Skeletal muscle satellite cell (primary cell): ENCODE results near the gene NACAD.

Experiments used
- H3K27me3 ChIP-seq: 2 replicates; pipeline ENCODE4 v1.7.0; 2013; ENCODE audit warnings: low read length; ENCODE audit not compliant: control insufficient read depth, insufficient read depth
- H3K36me3 ChIP-seq: 2 replicates; pipeline ENCODE4 v1.7.0; 2013; ENCODE audit warnings: mild to moderate bottlenecking, control low read depth, low read length; ENCODE audit not compliant: insufficient read depth
- H3K4me1 ChIP-seq: 2 replicates; pipeline ENCODE4 v1.7.0; 2013; ENCODE audit warnings: low read length; ENCODE audit not compliant: control insufficient read depth, insufficient read depth
- H3K4me2 ChIP-seq: 2 replicates; pipeline ENCODE4 v1.7.0; 2013; ENCODE audit warnings: mild to moderate bottlenecking, low read length
- H3K4me3 ChIP-seq: 2 replicates; pipeline ENCODE4 v1.7.0; 2013; ENCODE audit warnings: low read length
- H3K9ac ChIP-seq: 2 replicates; pipeline ENCODE4 v1.7.0; 2013; ENCODE audit warnings: mild to moderate bottlenecking, low read depth, low read length, moderate library complexity
- H3K9me3 ChIP-seq: replicated peaks from 2 replicates; pipeline ENCODE4 v1.7.0; 2013; ENCODE audit warnings: mild to moderate bottlenecking, control low read depth, low read length

NACAD gene

DNA sequence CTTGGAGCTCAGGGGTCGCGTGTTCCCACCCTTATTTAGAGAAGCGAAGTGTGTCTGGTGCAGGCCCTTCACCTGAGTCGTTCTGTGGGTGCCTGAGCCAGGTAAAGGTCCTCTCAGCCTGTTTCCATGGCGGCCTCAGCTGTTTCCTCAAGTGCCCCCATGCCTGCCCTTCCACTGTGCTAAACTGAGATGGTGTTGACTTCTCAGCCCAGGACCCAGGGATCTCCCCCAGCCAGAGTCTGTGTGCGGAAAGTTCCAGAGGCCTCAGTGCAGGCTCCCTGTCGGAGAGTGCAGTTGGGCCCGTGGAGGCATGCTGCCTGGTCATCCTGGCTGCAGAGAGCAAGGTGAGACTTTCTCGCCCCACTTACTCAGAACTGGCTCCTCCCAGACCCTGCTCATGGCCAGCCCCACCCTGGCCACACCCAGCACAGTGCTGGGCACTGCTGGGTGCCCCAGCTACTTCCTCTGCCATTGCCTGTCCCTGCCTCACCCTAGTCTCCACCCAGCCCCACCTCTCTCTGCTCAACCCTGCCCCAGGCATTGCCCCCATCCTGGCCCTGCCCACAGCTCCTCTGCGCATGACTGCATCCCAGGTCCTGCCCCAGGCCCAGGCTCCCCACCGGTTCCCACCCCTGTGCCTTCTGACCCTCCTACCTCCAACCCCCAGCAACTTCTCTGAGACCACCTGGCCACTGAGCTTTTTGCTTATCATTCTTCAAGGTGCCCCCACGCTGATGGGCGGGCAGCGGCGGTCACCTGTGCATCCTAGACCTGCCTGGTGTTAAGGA lies 20.3 kb downstream of the NACAD start:
- no peak overlapping the region for H3K4me3 ChIP-seq
- H3K36me3 ChIP-seq: peaks cover 64% of the 10 kb centered on the region
- no peaks in the 10 kb centered on the region for H3K27me3 ChIP-seq
- H3K4me2 ChIP-seq: no peak overlapping the region
- H3K9ac ChIP-seq: no peak overlapping the region
- H3K9me3 ChIP-seq: no peaks in the 10 kb centered on the region
- H3K4me1 ChIP-seq: no peaks in the 10 kb centered on the region

DNA sequence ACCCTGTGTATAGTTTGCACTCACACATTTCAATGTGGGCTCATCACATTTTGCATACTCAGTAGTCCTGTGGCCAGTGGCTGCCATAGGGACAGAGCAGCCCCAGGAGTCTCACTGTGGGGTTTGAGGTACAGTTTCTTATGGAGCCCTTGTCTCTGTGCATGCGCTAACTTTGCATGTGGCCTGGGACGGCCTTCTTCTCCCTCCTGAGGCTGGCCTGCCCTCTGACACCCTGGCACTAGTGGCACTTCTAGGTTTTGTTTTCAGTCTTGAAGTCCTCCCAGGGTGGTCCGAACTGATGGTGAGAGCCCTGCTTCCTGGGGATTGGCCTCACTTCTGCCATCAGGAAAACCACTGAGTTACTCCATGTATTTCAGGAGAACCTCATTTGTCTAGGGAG lies 21.2 kb downstream of the NACAD start:
- H3K4me2 ChIP-seq: no peak overlapping the region
- H3K27me3 ChIP-seq: no peaks in the 10 kb centered on the region
- no peaks in the 10 kb centered on the region for H3K9me3 ChIP-seq
- no peaks in the 10 kb centered on the region for H3K4me1 ChIP-seq
- H3K9ac ChIP-seq: no peak overlapping the region
- H3K4me3 ChIP-seq: no peak overlapping the region
- peaks cover 56% of the 10 kb centered on the region for H3K36me3 ChIP-seq

DNA sequence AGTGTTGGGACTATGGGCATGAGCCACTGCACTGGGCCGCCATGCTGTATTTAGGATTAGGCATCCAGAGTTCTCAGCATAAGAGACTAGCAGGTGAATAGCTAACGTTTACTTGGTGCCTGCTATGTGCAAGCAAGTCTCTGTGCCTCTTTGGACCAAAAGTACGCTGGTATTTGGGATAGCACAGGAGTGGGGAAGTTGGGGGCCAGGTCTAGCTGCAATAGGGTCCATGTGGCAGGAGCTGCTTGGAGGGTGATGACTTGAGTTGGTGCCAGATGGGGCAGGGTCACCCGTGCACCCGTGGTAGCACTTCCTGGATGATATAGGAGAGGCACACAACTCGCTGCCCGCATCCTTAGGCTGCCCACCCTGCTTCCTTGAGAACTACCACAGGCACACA lies 22.4 kb downstream of the NACAD start:
- Histone ChIP-seq H3K9me3 (no peaks in the 10 kb centered on the region), H3K36me3 (peaks cover 54% of the 10 kb centered on the region), H3K4me1 (no peaks in the 10 kb centered on the region), H3K4me3 (no peak overlapping the region), H3K4me2 (no peak overlapping the region), H3K9ac (no peak overlapping the region), H3K27me3 (no peaks in the 10 kb centered on the region)

DNA sequence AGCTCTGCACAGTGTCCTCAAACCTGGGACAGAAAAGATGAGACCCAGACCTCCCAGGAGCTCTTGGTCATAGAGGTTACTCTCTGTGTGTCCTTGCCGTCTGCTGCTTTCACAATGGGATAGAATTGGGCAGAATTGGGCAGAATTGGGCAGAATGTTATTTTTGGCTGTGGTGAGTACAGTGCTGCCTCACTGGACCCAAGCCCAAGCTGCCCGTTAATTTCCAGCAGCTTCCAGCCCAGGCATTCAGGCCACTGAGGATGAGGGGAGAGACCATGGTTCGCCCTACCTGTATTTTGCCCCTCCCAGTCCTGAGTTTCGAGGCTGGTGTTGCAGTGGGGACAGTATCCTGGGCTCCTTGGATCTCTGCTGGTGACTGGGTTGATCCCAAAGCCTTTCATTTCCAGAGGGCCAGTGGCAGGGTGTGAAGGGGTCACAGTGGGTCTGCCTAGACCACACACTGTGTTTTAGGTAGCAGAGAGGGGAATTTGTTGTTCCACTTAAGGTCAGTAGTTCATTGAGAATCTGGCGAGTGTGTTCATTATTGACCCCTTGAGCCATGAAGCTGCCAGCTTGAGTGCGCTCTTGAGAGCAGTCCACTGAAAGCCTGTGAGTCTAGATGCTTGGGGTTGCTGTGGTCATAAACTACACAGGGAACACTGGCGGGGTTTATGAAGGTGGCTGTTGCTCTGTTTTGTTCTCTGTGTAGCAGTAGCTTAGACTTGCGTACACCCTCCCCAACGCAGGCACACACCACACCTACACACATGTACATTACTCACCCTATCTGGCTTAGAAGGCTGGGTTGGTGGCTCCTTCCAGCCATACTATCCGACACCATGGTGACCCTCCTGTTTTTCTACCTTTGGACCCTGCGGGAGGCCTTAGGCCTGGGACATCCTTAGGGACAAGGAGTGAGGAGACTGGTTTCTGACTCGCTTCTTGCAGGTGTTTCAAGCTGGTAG lies 23.5 kb downstream of the NACAD start:
- Histone ChIP-seq H3K36me3 (peaks cover 48% of the 10 kb centered on the region), H3K4me2 (no peak overlapping the region), H3K27me3 (no peaks in the 10 kb centered on the region), H3K4me3 (no peak overlapping the region), H3K9me3 (no peaks in the 10 kb centered on the region), H3K9ac (no peak overlapping the region), H3K4me1 (no peaks in the 10 kb centered on the region)

DNA sequence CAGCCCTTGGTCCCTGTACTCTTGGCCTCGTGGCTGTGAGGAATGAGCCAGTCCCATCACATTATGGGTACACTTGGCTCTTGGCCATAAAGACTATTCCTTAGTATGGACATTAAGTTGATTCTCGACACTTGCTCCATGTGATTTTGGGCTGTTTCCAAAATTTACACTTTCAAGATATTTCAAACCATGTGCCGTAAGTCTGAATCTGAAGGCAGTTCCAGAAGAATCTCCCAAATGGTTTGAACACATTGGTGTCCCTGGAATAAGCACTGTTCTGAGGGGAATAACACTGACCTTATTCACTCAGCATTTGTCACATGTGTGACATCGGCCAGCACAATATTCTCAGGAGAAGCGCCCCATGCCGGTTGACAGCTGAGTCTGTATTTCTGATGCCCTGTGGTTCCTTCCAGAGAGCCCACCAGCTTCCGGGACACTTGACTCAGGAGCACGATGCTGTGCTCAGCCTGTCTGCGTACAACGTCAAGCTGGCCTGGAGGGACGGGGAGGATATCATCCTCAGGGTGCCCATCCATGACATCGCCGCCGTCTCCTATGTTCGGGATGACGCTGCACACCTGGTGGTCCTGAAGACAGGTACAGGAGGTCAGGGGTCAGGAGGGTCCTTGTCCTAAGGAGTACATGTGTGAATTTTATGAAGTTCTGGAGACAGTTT lies 24.6 kb downstream of the NACAD start:
- H3K4me1 ChIP-seq: no peaks in the 10 kb centered on the region
- no peak overlapping the region for H3K4me2 ChIP-seq
- H3K9me3 ChIP-seq: no peaks in the 10 kb centered on the region
- no peaks in the 10 kb centered on the region for H3K27me3 ChIP-seq
- H3K36me3 ChIP-seq: peaks cover 38% of the 10 kb centered on the region
- H3K9ac ChIP-seq: no peak overlapping the region
- H3K4me3 ChIP-seq: no peak overlapping the region

DNA sequence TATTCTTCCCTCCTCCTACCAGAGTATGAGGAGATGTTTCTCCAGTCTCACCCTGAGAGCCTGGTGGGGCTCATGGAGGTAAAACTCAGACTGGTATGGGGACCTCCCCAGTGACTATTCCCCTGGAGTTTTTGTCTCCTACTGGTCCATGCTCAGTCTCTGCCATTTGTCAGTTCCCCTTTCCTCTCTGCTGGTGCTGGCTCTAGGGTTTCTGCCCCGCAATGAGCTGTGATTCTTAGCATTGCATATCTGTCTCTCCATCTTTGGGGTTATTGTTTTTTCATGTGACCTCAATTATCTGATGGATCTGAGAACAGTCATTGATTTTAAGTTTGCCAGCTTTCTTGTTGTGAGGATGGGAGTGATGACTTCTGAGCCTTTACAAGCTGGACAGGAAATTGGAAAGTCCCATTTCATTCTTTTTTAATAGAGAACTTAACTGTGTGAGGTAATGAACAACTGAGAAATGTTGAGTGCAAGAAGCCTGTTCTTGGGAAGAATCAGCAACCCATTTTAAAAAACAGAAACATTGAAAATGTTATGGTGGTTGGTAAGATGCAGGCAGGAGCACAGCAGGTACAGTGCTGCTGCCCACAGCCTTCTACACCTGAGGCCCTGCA lies 26.9 kb downstream of the NACAD start:
- Histone ChIP-seq H3K9ac (no peak overlapping the region), H3K36me3 (peaks cover 24% of the 10 kb centered on the region), H3K4me2 (no peak overlapping the region), H3K27me3 (no peaks in the 10 kb centered on the region), H3K9me3 (no peaks in the 10 kb centered on the region), H3K4me1 (no peaks in the 10 kb centered on the region), H3K4me3 (no peak overlapping the region)

DNA sequence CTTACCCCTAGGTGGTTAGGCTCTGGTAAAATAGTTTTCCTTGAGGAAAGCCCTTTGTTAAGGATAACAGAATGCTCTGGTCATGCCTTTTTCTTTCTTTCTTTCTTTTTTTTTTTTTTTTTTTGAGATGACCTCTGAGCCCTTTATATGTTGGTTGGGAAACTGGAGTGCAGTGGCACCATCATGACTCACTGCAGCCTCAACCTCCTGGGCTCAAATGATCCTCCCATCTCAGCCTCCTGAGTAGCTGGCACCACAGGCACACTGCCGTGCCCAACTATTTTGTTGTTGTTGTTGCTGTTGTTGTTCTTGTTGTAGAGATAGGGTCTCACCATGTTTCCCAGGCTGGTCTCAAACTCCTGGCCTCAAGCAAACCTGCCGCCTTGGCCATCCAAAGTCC lies 27.4 kb downstream of the NACAD start:
- Histone ChIP-seq H3K4me3 (no peak overlapping the region), H3K27me3 (no peaks in the 10 kb centered on the region), H3K9me3 (no peaks in the 10 kb centered on the region), H3K4me2 (no peak overlapping the region), H3K9ac (no peak overlapping the region), H3K4me1 (no peaks in the 10 kb centered on the region), H3K36me3 (peaks cover 24% of the 10 kb centered on the region)

DNA sequence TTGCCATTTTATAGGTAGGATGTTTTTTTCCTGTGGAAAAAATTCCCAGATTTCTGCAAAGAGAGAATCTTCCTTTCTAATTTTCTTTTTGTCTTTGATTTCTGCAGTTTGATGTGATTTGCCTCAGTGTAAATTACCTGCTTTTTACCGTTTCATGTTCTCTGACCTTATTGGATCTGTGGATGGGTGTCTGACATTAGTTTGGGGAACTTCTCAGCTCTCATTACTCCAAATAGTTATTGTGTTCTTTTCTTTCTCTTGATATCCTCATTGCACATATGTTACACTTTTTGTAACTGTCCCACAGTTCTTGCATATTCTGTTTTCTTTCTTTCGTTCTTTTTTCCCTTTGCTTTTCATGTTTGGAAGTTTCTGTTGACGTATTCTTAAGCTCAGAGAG lies 28.5 kb downstream of the NACAD start:
- H3K4me1 ChIP-seq: peaks cover 4% of the 10 kb centered on the region
- H3K4me2 ChIP-seq: no peak overlapping the region
- H3K9me3 ChIP-seq: no peaks in the 10 kb centered on the region
- H3K4me3 ChIP-seq: no peak overlapping the region
- H3K27me3 ChIP-seq: no peaks in the 10 kb centered on the region
- no peak overlapping the region for H3K9ac ChIP-seq
- H3K36me3 ChIP-seq: peaks cover 18% of the 10 kb centered on the region

DNA sequence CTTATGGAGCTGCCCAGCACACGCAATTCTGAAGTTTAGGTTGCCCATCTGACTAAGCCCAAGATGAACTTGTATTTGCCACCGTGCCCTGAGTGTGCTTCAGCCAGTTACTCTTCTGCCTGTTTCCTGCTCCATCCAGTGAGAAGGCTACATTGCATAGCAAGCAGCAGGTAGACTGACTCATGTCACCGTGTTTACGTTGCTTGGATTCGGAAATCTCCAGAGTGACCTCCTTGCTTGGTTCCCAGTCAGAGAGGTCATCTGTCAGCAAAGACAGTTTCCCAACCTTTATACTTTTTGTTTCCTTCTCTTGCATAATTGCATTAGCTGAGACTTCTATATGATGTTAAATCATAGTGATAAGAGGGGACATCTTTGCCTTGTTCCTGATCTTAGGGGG lies 30.9 kb downstream of the NACAD start:
- H3K36me3 ChIP-seq: peaks cover 9% of the 10 kb centered on the region
- H3K9ac ChIP-seq: no peak overlapping the region
- peaks cover 12% of the 10 kb centered on the region for H3K4me1 ChIP-seq
- H3K27me3 ChIP-seq: no peaks in the 10 kb centered on the region
- no peaks in the 10 kb centered on the region for H3K9me3 ChIP-seq
- H3K4me3 ChIP-seq: no peak overlapping the region
- H3K4me2 ChIP-seq: no peak overlapping the region

DNA sequence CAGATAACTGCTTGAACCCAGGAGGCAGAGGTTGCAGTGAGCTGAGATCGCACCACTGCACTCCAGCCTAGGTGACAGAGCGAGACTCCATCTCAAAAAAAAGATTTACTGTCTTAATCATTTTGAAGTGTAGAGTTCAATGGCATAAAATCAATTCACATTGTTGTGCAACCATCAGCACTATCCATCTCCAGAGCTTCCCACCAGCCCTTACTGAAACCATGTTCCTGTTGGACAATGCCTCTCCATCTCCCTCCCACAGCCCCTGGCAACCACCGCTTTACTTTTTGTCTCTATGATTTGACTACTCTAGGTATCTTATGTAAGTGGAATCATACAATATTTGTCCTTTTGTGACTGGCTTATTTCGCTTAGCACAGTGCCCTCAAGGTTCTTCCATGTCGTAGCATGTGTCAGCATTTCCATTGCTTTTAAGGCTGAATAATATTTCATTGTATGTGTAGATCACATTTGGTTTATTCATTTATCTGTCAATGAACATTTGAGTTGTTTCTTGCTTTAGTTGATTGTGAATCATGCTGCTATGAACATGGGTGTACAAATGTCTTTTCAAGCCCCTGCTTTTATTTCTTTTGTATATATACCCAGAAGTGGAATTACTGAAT lies 33.1 kb downstream of the NACAD start:
- Histone ChIP-seq H3K4me2 (no peak overlapping the region), H3K4me1 (peaks cover 12% of the 10 kb centered on the region), H3K4me3 (no peak overlapping the region), H3K9ac (no peak overlapping the region), H3K27me3 (no peaks in the 10 kb centered on the region), H3K36me3 (peaks cover 18% of the 10 kb centered on the region), H3K9me3 (no peaks in the 10 kb centered on the region)

DNA sequence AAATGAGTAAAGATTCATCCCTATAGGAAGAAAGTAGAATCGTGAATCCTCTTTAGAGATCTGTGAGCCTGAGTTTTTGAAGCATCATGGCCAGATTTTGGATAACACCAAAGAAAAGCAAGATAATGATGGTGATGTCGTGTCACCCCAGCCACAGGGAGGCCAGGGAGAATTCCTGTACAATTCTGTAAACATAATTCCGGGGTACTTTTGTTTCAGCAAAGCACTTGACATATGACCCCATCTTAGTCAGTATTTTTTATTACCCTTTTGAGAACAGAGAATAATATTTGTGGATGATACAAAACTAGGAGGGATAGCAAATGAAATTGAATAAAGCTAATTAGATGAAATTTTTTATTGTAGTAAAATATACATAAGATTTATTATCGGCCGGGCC lies 33.8 kb downstream of the NACAD start:
- H3K4me1 ChIP-seq: peaks cover 12% of the 10 kb centered on the region
- H3K4me3 ChIP-seq: no peak overlapping the region
- H3K27me3 ChIP-seq: no peaks in the 10 kb centered on the region
- H3K9me3 ChIP-seq: no peaks in the 10 kb centered on the region
- H3K4me2 ChIP-seq: no peak overlapping the region
- no peak overlapping the region for H3K9ac ChIP-seq
- peaks cover 18% of the 10 kb centered on the region for H3K36me3 ChIP-seq
